Activated naive CD4-positive, alpha-beta T cell treated with anti-CD3 and anti-CD28 coated beads for 36 hours (primary cell): ENCODE measurements around the gene G6PC1. TPM values are rescaled to one million over a fixed set of nuclear protein-coding genes. Genes with fewer than 3 reads are reported as not detected.
"Not testable (repeated sequence)": the region's sequence is repeated elsewhere in the genome, so short reads cannot be mapped to it uniquely, and the experiment has no call there.

Experiments used
- CTCF ChIA-PET: fragments of 350-600 bp; sonication (Branson Sonifier 250); formaldehyde crosslinking; loops from one replicate; lab custom pipeline; 2021; ENCODE audit warnings: antibody characterized with exemption; lab: Charles Lee
- DNase-seq: peaks from one replicate; pipeline ENCODE4 v3.0.0-alpha.2; 2020
- H3K27ac Mint-ChIP-seq: one replicate; pipeline ENCODE4 v1.8.0; 2021; ENCODE audit warnings: mild to moderate bottlenecking, mixed read lengths
- H3K27me3 Mint-ChIP-seq: one replicate; pipeline ENCODE4 v1.8.0; 2021; ENCODE audit warnings: low read depth, mixed read lengths
- H3K36me3 Mint-ChIP-seq: one replicate; pipeline ENCODE4 v1.8.0; 2021; ENCODE audit warnings: low read depth, mixed read lengths
- H3K4me1 Mint-ChIP-seq: one replicate; pipeline ENCODE4 v1.8.0; 2021; ENCODE audit warnings: low read depth, mixed read lengths
- H3K4me3 Mint-ChIP-seq: one replicate; pipeline ENCODE4 v1.8.0; 2021; ENCODE audit warnings: mild to moderate bottlenecking, moderate library complexity, mixed read lengths
- H3K9me3 Mint-ChIP-seq: one replicate; pipeline ENCODE4 v1.8.0; 2021; ENCODE audit warnings: mixed read lengths
- intact Hi-C: fragments of 100-400 bp; cut with micrococcal nuclease; formaldehyde crosslinking; loops from one replicate; pipeline ENCODE4 v1.15.1; 2023
- total RNA-seq, 2 experiments: library from RNA; stranded (reverse); gene quantifications; one replicate each; pipeline ENCODE4 v1.2.3, GENCODE V29; 2021

G6PC1 gene
- total RNA-seq, 2 experiments from 2014 or later: not detected

- no peaks in the 10 kb centered on the region for H3K36me3 Mint-ChIP-seq
- intact Hi-C loops: no loop called here
- H3K27me3 Mint-ChIP-seq: peaks cover 6% of the 10 kb centered on the region
- peaks cover 2% of the 10 kb centered on the region for H3K9me3 Mint-ChIP-seq
- H3K27ac Mint-ChIP-seq: no peak overlapping the region
- DNase-seq: no peak
- H3K4me3 Mint-ChIP-seq: no peak overlapping the region
- CTCF ChIA-PET: no interaction called here
- H3K4me1 Mint-ChIP-seq: no peaks in the 10 kb centered on the region
Measured at GRCh38 chr17:42866216-42866615, 34.4 kb upstream of the G6PC1 start.

GRCh38 chr17:42866631-42867575 lies 33.7 kb upstream of the G6PC1 start:
- Mint-ChIP-seq H3K27me3 (peaks cover 6% of the 10 kb centered on the region), H3K4me1 (no peaks in the 10 kb centered on the region), H3K9me3 (peaks cover 2% of the 10 kb centered on the region), H3K4me3 (no peak overlapping the region), H3K27ac (no peak overlapping the region), H3K36me3 (no peaks in the 10 kb centered on the region)
- DNase-seq: no peak
- intact Hi-C loops: no loop called here
- CTCF ChIA-PET: no interaction called here

GRCh38 chr17:42867694-42868261 lies 32.8 kb upstream of the G6PC1 start:
- H3K9me3 Mint-ChIP-seq, intact Hi-C loops, H3K36me3 Mint-ChIP-seq, H3K4me3 Mint-ChIP-seq, CTCF ChIA-PET, H3K4me1 Mint-ChIP-seq, DNase-seq, H3K27me3 Mint-ChIP-seq, H3K27ac Mint-ChIP-seq: not testable (repeated sequence)

GRCh38 chr17:42868338-42868737 lies 32.3 kb upstream of the G6PC1 start:
- Mint-ChIP-seq H3K4me3 (no peak overlapping the region), H3K27ac (no peak overlapping the region), H3K4me1 (no peaks in the 10 kb centered on the region), H3K27me3 (peaks cover 6% of the 10 kb centered on the region), H3K9me3 (peaks cover 2% of the 10 kb centered on the region), H3K36me3 (no peaks in the 10 kb centered on the region)
- CTCF ChIA-PET: no interaction called here
- intact Hi-C loops: no loop called here
- no peak for DNase-seq

- Mint-ChIP-seq H3K9me3 (peaks cover 2% of the 10 kb centered on the region), H3K27me3 (peaks cover 2% of the 10 kb centered on the region), H3K27ac (no peak overlapping the region), H3K36me3 (no peaks in the 10 kb centered on the region), H3K4me1 (no peaks in the 10 kb centered on the region), H3K4me3 (no peak overlapping the region)
- CTCF ChIA-PET: no interaction called here
- intact Hi-C loops: no loop called here
- DNase-seq: no peak
Measured at GRCh38 chr17:42871647-42872046, 29.0 kb upstream of the G6PC1 start.

- intact Hi-C loops: no loop called here
- Mint-ChIP-seq H3K27ac (no peak overlapping the region), H3K4me1 (no peaks in the 10 kb centered on the region), H3K36me3 (no peaks in the 10 kb centered on the region), H3K27me3 (peaks cover 2% of the 10 kb centered on the region), H3K9me3 (peaks cover 2% of the 10 kb centered on the region), H3K4me3 (no peak overlapping the region)
- CTCF ChIA-PET: no interaction called here
- DNase-seq: no peak
Measured at GRCh38 chr17:42872251-42872965, 28.2 kb upstream of the G6PC1 start.

GRCh38 chr17:42873315-42873714 lies 27.3 kb upstream of the G6PC1 start:
- Mint-ChIP-seq H3K36me3 (no peaks in the 10 kb centered on the region), H3K9me3 (peaks cover 2% of the 10 kb centered on the region), H3K27ac (no peak overlapping the region), H3K4me3 (no peak overlapping the region), H3K4me1 (no peaks in the 10 kb centered on the region), H3K27me3 (peaks cover 2% of the 10 kb centered on the region)
- no peak for DNase-seq
- CTCF ChIA-PET: no interaction called here
- intact Hi-C loops: no loop called here

GRCh38 chr17:42873932-42874695 lies 26.5 kb upstream of the G6PC1 start:
- DNase-seq, CTCF ChIA-PET, H3K36me3 Mint-ChIP-seq, intact Hi-C loops, H3K27me3 Mint-ChIP-seq, H3K4me3 Mint-ChIP-seq, H3K27ac Mint-ChIP-seq, H3K4me1 Mint-ChIP-seq, H3K9me3 Mint-ChIP-seq: not testable (repeated sequence)

GRCh38 chr17:42877037-42877436 lies 23.6 kb upstream of the G6PC1 start:
- no peaks in the 10 kb centered on the region for H3K36me3 Mint-ChIP-seq
- no peak overlapping the region for H3K4me3 Mint-ChIP-seq
- H3K4me1 Mint-ChIP-seq: no peaks in the 10 kb centered on the region
- CTCF ChIA-PET: no interaction called here
- intact Hi-C loops: no loop called here
- H3K27me3 Mint-ChIP-seq: no peaks in the 10 kb centered on the region
- H3K9me3 Mint-ChIP-seq: no peaks in the 10 kb centered on the region
- no peak for DNase-seq
- no peak overlapping the region for H3K27ac Mint-ChIP-seq

- Mint-ChIP-seq H3K4me1 (no peaks in the 10 kb centered on the region), H3K4me3 (no peak overlapping the region), H3K27me3 (no peaks in the 10 kb centered on the region), H3K27ac (no peak overlapping the region), H3K9me3 (no peaks in the 10 kb centered on the region), H3K36me3 (no peaks in the 10 kb centered on the region)
- intact Hi-C loops: no loop called here
- CTCF ChIA-PET: no interaction called here
- DNase-seq: no peak
Measured at GRCh38 chr17:42878123-42878880, 22.3 kb upstream of the G6PC1 start.

- H3K27me3 Mint-ChIP-seq: no peaks in the 10 kb centered on the region
- intact Hi-C loops: no loop called here
- no peaks in the 10 kb centered on the region for H3K36me3 Mint-ChIP-seq
- no peaks in the 10 kb centered on the region for H3K4me1 Mint-ChIP-seq
- CTCF ChIA-PET: no interaction called here
- H3K27ac Mint-ChIP-seq: no peak overlapping the region
- no peaks in the 10 kb centered on the region for H3K9me3 Mint-ChIP-seq
- DNase-seq: no peak
- no peak overlapping the region for H3K4me3 Mint-ChIP-seq
Measured at GRCh38 chr17:42878924-42879595, 21.5 kb upstream of the G6PC1 start.
